ENCODE results near the gene CHST10. TPM values are rescaled to one million over a fixed set of nuclear protein-coding genes. Genes with fewer than 3 reads are reported as not detected.

The CHST10 gene
- total RNA-seq, 1 donor from 2014 or later, result 20.6 TPM

DNA sequence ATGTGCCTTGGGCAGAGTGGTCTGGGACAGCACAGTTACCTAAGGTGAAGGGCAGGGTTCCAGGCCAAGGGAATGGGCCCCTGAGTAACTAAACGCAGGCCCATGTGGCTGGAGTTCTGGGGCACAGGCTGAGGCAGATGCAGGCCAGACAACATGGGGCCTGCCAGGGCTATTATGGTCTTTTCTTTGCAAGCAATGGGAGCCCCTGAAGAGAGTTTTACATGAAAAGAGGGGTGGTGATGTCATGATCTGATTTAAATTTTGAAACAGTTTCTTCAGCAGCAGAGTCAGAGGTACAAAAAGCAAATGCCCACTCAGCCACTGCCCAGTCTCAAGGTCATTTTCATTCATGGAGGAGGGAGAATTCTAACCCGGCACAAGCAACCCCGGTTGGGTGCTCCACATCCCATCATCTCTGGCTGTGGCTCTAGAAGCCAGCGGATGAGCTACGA, 5.6 kb downstream of the CHST10 start:
- peaks cover 8% of the 10 kb centered on the region for H3K36me3 Mint-ChIP-seq (ENCODE audit: low read depth, unreplicated experiment)
- no peak for DNase-seq (ENCODE audit: low spot score)
- H3K27ac Mint-ChIP-seq (ENCODE audit: unreplicated experiment), result no peak overlapping the region
- peaks cover under 1% of the 10 kb centered on the region for H3K27me3 Mint-ChIP-seq (ENCODE audit: unreplicated experiment)
- TF ChIP-seq CTCF (IDR thresholded peaks at IDR 0.05; ENCODE audit: unreplicated experiment), result no peak
- no peak overlapping the region for H3K4me3 Mint-ChIP-seq (ENCODE audit: unreplicated experiment)
- no peaks in the 10 kb centered on the region for H3K9me3 Mint-ChIP-seq (ENCODE audit: unreplicated experiment)
- peaks cover 20% of the 10 kb centered on the region for H3K4me1 Mint-ChIP-seq (ENCODE audit: unreplicated experiment)

GRCh38 chr2:100409975-100410647, 7.4 kb downstream of the CHST10 start:
- Mint-ChIP-seq H3K9me3 (ENCODE audit: unreplicated experiment) (no peaks in the 10 kb centered on the region), H3K27ac (ENCODE audit: unreplicated experiment) (no peak overlapping the region), H3K4me1 (ENCODE audit: unreplicated experiment) (peaks cover 8% of the 10 kb centered on the region), H3K4me3 (ENCODE audit: unreplicated experiment) (peak overlapping the region; percentile 70), H3K27me3 (ENCODE audit: unreplicated experiment) (no peaks in the 10 kb centered on the region), H3K36me3 (ENCODE audit: low read depth, unreplicated experiment) (peaks cover 14% of the 10 kb centered on the region)
- no peak for TF ChIP-seq CTCF (IDR thresholded peaks at IDR 0.05; ENCODE audit: unreplicated experiment)
- DNase-seq (ENCODE audit: low spot score), result no peak

GRCh38 chr2:100409461-100409860, 8.0 kb downstream of the CHST10 start:
- no peak for DNase-seq (ENCODE audit: low spot score)
- no peaks in the 10 kb centered on the region for H3K9me3 Mint-ChIP-seq (ENCODE audit: unreplicated experiment)
- H3K4me3 Mint-ChIP-seq (ENCODE audit: unreplicated experiment), result no peak overlapping the region
- H3K27ac Mint-ChIP-seq (ENCODE audit: unreplicated experiment), result no peak overlapping the region
- no peak for TF ChIP-seq CTCF (IDR thresholded peaks at IDR 0.05; ENCODE audit: unreplicated experiment)
- H3K4me1 Mint-ChIP-seq (ENCODE audit: unreplicated experiment), result peaks cover 9% of the 10 kb centered on the region
- H3K36me3 Mint-ChIP-seq (ENCODE audit: low read depth, unreplicated experiment), result peaks cover 15% of the 10 kb centered on the region
- no peaks in the 10 kb centered on the region for H3K27me3 Mint-ChIP-seq (ENCODE audit: unreplicated experiment)

DNA sequence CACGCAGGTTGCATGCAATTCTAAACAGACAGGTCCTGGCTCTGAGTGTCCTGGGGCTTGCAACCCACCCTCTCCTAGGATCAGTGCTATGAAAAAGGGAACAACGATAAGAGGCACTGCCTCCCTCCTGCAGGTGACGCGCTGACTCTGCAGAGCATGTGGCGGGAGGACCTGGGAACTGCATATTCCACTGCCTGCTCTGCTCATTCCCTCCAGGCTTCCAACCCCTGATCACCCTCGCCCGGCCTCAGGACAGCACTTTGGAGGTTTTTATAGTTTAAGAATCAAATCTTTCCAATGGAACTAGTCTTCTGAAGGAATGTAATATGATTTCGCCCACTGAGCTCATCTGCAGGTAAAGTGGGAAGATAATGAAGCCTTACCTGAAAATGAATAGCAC, 8.5 kb downstream of the CHST10 start:
- DNase-seq (ENCODE audit: low spot score), result no peak
- H3K27me3 Mint-ChIP-seq (ENCODE audit: unreplicated experiment), result no peaks in the 10 kb centered on the region
- H3K27ac Mint-ChIP-seq (ENCODE audit: unreplicated experiment), result no peak overlapping the region
- H3K9me3 Mint-ChIP-seq (ENCODE audit: unreplicated experiment), result no peaks in the 10 kb centered on the region
- H3K4me1 Mint-ChIP-seq (ENCODE audit: unreplicated experiment), result peaks cover 10% of the 10 kb centered on the region
- TF ChIP-seq CTCF (IDR thresholded peaks at IDR 0.05; ENCODE audit: unreplicated experiment), result no peak
- peaks cover 18% of the 10 kb centered on the region for H3K36me3 Mint-ChIP-seq (ENCODE audit: low read depth, unreplicated experiment)
- H3K4me3 Mint-ChIP-seq (ENCODE audit: unreplicated experiment), result no peak overlapping the region

- H3K4me1 Mint-ChIP-seq (ENCODE audit: unreplicated experiment), result peaks cover 7% of the 10 kb centered on the region
- peaks cover 12% of the 10 kb centered on the region for H3K36me3 Mint-ChIP-seq (ENCODE audit: low read depth, unreplicated experiment)
- TF ChIP-seq CTCF (IDR thresholded peaks at IDR 0.05; ENCODE audit: unreplicated experiment), result no peak
- no peaks in the 10 kb centered on the region for H3K9me3 Mint-ChIP-seq (ENCODE audit: unreplicated experiment)
- no peak for DNase-seq (ENCODE audit: low spot score)
- H3K27ac Mint-ChIP-seq (ENCODE audit: unreplicated experiment), result no peak overlapping the region
- no peaks in the 10 kb centered on the region for H3K27me3 Mint-ChIP-seq (ENCODE audit: unreplicated experiment)
- H3K4me3 Mint-ChIP-seq (ENCODE audit: unreplicated experiment), result peak overlapping the region; percentile 16
Measured at GRCh38 chr2:100408104-100408503, 9.4 kb downstream of the CHST10 start.
